KMS-11 (cell line): ENCODE data around the gene CASP5.

Experiments
- H2AFZ ChIP-seq: fragments of 200-600 bp; sonication (generic); 2 replicates; pipeline ENCODE4 v1.6.1; 2016; ENCODE audit warnings: antibody characterized with exemption, mixed run types, low read depth
- H3K27ac ChIP-seq: fragments of 200-600 bp; sonication (generic); 2 replicates; pipeline ENCODE4 v1.6.1; 2016; ENCODE audit warnings: mild to moderate bottlenecking, mixed run types
- H3K27me3 ChIP-seq: fragments of 200-600 bp; sonication (generic); 2 replicates; pipeline ENCODE4 v1.6.1; 2017; ENCODE audit warnings: mild to moderate bottlenecking, low read depth, mixed run types, moderate library complexity; ENCODE audit not compliant: insufficient read depth
- H3K36me3 ChIP-seq: fragments of 200-600 bp; sonication (generic); 2 replicates; pipeline ENCODE4 v1.6.1; 2017; ENCODE audit warnings: mild to moderate bottlenecking, mixed run types; ENCODE audit not compliant: insufficient read depth
- H3K4me1 ChIP-seq: fragments of 200-600 bp; sonication (generic); 2 replicates; pipeline ENCODE4 v1.6.1; 2016; ENCODE audit warnings: mild to moderate bottlenecking, low read depth, mixed run types; ENCODE audit not compliant: poor library complexity, severe bottlenecking
- H3K4me2 ChIP-seq: fragments of 200-600 bp; sonication (generic); 2 replicates; pipeline ENCODE4 v1.7.0; 2016; ENCODE audit warnings: mild to moderate bottlenecking, mixed run types
- H3K4me3 ChIP-seq: fragments of 200-600 bp; sonication (generic); IDR thresholded peaks from 2 replicates; pipeline ENCODE4 v1.6.1; 2017; ENCODE audit warnings: low read depth, low read length, mixed read lengths; ENCODE audit not compliant: insufficient read depth
- H3K79me2 ChIP-seq: fragments of 200-600 bp; sonication (generic); 2 replicates; pipeline ENCODE4 v1.6.1; 2016; ENCODE audit warnings: low read depth, mixed run types; ENCODE audit not compliant: insufficient read depth
- H3K9ac ChIP-seq: fragments of 200-600 bp; sonication (generic); 2 replicates; pipeline ENCODE4 v1.6.1; 2016; ENCODE audit warnings: mild to moderate bottlenecking, mixed run types
- H4K20me1 ChIP-seq: fragments of 200-600 bp; sonication (generic); 2 replicates; pipeline ENCODE4 v1.6.1; 2016; ENCODE audit warnings: mild to moderate bottlenecking, mixed run types; ENCODE audit not compliant: insufficient read depth
- CTCF ChIP-seq: fragments of 200-600 bp; sonication (generic); conservative IDR thresholded peaks from 2 replicates; pipeline ENCODE4 v1.6.1; 2017; ENCODE audit warnings: low read depth, mild to moderate bottlenecking, antibody characterized with exemption, low read length, moderate library complexity, mixed read lengths

Gene CASP5

DNA sequence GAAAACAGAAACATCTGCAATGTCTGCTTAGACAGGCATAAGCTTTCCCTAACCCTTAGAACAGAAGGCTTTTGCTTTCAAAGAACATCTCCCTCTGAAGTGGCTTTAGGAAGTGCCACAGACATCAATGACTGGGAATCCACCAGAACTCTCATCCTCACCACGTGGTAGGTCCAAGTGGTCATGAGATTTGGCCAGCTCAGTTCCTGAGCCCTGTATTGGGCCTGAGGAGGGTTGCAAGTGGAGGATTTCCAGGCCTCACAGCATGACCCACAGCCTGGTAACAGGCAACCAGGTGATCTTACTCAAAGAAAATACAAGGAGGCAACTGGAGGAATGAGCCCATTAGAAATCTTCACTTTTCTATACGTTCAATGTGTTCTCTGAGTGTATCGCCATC is 10.4 kb upstream of the CASP5 start:
- Histone ChIP-seq H3K9ac (no peak overlapping the region), H2AFZ (no peak overlapping the region), H3K27me3 (no peaks in the 10 kb centered on the region), H3K4me1 (no peaks in the 10 kb centered on the region), H3K4me3 (no peak overlapping the region), H3K4me2 (no peak overlapping the region), H3K36me3 (no peaks in the 10 kb centered on the region), H4K20me1 (no peaks in the 10 kb centered on the region), H3K27ac (no peak overlapping the region), H3K79me2 (no peaks in the 10 kb centered on the region)
- TF ChIP-seq CTCF = no peak

DNA sequence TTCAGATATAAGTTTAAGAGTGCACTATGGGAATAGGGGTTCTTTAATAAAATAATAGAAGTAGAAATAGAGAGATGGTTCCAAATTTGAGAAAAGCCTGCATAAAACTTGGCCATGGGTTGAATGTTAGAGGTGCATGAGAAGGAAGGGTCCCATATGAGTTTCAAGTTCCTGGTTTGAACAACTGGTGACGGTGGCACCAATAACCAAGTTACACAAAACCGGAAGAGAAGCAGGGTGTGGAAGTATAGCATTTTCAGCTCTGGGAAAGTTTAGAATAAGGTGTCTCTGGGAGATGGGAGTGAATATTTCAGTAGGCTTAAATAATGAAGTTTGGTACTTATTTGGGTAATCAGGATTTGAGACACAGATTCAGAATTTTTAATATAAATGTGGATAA is 9.5 kb upstream of the CASP5 start:
- Histone ChIP-seq H3K36me3 (no peaks in the 10 kb centered on the region), H4K20me1 (no peaks in the 10 kb centered on the region), H3K4me3 (no peak overlapping the region), H2AFZ (no peak overlapping the region), H3K27me3 (no peaks in the 10 kb centered on the region), H3K79me2 (no peaks in the 10 kb centered on the region), H3K4me2 (no peak overlapping the region), H3K27ac (no peak overlapping the region), H3K4me1 (no peaks in the 10 kb centered on the region), H3K9ac (no peak overlapping the region)
- no peak for TF ChIP-seq CTCF

DNA sequence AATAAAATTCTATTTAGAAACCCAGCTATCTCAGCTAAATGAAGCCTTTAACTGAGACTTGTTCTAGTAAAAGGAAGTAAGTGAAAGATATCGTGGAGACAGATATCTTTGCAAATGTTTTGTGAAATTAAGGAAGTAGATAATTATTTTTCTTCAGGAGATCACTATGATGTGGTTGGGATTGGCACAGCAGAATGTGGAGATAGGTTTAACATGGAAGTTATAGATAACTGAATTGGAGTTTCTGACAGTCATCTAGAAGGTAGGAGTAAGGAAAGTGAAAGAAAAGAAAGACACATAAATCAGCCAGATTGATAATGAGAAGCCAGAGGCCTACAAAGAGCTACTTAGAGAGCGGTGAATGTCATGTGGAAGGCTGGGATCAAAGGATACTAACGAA is 4.7 kb upstream of the CASP5 start:
- no peak overlapping the region for H3K27ac ChIP-seq
- H3K4me1 ChIP-seq = no peaks in the 10 kb centered on the region
- no peaks in the 10 kb centered on the region for H3K27me3 ChIP-seq
- H3K9ac ChIP-seq = no peak overlapping the region
- no peak overlapping the region for H3K4me3 ChIP-seq
- no peaks in the 10 kb centered on the region for H4K20me1 ChIP-seq
- no peak overlapping the region for H3K4me2 ChIP-seq
- no peaks in the 10 kb centered on the region for H3K36me3 ChIP-seq
- TF ChIP-seq CTCF = no peak
- no peak overlapping the region for H2AFZ ChIP-seq
- H3K79me2 ChIP-seq = no peaks in the 10 kb centered on the region

DNA sequence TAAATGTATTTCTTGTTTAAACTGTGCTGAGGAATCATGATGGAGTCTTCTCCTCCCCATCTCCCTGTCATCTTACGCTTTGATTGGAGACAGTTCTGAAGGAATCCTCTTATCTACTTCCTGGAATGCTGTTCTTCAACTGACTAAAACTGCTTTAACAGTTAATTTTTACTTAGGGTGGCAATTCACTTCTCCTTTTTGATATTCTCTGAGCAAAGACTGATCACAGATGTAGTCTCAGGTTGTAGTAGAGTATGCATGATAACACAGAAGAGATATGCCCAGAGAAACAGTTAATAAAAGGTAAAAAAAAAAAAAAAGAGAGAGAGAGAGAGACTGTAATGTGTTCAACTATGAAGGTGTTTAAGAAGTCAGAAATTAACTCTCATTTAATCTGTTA is 1.4 kb upstream of the CASP5 start:
- H3K79me2 ChIP-seq = no peaks in the 10 kb centered on the region
- H3K9ac ChIP-seq = no peak overlapping the region
- H2AFZ ChIP-seq = no peak overlapping the region
- H4K20me1 ChIP-seq = no peaks in the 10 kb centered on the region
- no peak overlapping the region for H3K4me2 ChIP-seq
- H3K4me3 ChIP-seq = no peak overlapping the region
- TF ChIP-seq CTCF = no peak
- H3K27ac ChIP-seq = no peak overlapping the region
- no peaks in the 10 kb centered on the region for H3K27me3 ChIP-seq
- H3K4me1 ChIP-seq = no peaks in the 10 kb centered on the region
- no peaks in the 10 kb centered on the region for H3K36me3 ChIP-seq

DNA sequence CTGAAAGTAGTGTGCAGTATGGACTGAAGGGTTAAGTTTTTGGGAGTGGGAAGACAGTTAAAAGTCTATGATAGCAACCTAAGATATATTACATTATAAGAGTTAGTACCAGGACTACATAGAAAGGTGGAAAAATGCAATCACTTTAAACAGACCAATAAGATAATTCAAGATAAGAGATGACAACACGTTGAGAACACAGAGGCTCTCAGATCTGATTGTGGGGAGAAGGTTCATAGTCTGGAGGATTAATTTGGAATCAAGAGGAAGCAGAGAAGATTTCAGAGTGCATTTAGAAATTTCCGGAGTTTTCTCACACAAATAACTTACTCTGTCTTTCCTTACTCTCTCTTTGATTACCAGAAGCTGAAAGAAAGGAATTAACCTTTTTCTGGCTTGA is 441 bp downstream of the CASP5 start:
- Histone ChIP-seq H3K36me3 (no peaks in the 10 kb centered on the region), H3K9ac (no peak overlapping the region), H3K27ac (no peak overlapping the region), H2AFZ (no peak overlapping the region), H3K4me3 (no peak overlapping the region), H3K79me2 (no peaks in the 10 kb centered on the region), H3K4me2 (no peak overlapping the region), H4K20me1 (no peaks in the 10 kb centered on the region), H3K4me1 (no peaks in the 10 kb centered on the region), H3K27me3 (no peaks in the 10 kb centered on the region)
- no peak for TF ChIP-seq CTCF
